ENCODE results near the gene ARID2.

DNA sequence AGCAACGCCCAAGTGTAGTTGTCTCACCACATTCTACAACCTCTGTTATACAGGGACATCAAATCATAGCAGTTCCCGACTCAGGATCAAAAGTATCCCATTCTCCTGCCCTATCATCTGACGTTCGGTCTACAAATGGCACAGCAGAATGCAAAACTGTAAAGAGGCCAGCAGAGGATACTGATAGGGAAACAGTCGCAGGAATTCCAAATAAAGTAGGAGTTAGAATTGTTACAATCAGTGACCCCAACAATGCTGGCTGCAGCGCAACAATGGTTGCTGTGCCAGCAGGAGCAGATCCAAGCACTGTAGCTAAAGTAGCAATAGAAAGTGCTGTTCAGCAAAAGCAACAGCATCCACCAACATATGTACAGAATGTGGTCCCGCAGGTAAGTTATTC, 123.0 kb downstream of the ARID2 start:
- TF ChIP-seq, protein P1, sequence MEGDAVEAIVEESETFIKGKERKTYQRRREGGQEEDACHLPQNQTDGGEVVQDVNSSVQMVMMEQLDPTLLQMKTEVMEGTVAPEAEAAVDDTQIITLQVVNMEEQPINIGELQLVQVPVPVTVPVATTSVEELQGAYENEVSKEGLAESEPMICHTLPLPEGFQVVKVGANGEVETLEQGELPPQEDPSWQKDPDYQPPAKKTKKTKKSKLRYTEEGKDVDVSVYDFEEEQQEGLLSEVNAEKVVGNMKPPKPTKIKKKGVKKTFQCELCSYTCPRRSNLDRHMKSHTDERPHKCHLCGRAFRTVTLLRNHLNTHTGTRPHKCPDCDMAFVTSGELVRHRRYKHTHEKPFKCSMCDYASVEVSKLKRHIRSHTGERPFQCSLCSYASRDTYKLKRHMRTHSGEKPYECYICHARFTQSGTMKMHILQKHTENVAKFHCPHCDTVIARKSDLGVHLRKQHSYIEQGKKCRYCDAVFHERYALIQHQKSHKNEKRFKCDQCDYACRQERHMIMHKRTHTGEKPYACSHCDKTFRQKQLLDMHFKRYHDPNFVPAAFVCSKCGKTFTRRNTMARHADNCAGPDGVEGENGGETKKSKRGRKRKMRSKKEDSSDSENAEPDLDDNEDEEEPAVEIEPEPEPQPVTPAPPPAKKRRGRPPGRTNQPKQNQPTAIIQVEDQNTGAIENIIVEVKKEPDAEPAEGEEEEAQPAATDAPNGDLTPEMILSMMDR (IDR thresholded peaks at IDR 0.05): no peak
- TF ChIP-seq POLR2A (IDR thresholded peaks at IDR 0.05): no peak
